GM06990 (cell line): ENCODE data around the gene AHCYL2.
"Not testable (repeated sequence)": the region's sequence is repeated elsewhere in the genome, so short reads cannot be mapped to it uniquely, and the experiment has no call there.

Experiments
- DNase-seq: peaks from one replicate; pipeline ENCODE4 v3.0.0-alpha.2; 2011; ENCODE audit not compliant: insufficient read length; ENCODE audit errors: extremely low read depth
- H3K27me3 ChIP-seq: replicated peaks from 2 replicates; pipeline ENCODE4 v1.6.0; 2011; ENCODE audit warnings: low read length; ENCODE audit not compliant: control insufficient read depth, insufficient read depth
- H3K36me3 ChIP-seq: 2 replicates; pipeline ENCODE4 v1.5.1; 2011; ENCODE audit warnings: low read length; ENCODE audit not compliant: control insufficient read depth, insufficient read depth
- H3K4me3 ChIP-seq: replicated peaks from 2 replicates; pipeline ENCODE4 v1.5.1; 2011; ENCODE audit warnings: low read depth, mild to moderate bottlenecking, control low read depth, low read length
- TF ChIP-seq, protein P1 (sequence below): IDR thresholded peaks from 2 replicates; pipeline ENCODE4 v1.5.1; 2011; ENCODE audit warnings: low read length, control low read depth, mild to moderate bottlenecking, inconsistent platforms; ENCODE audit not compliant: insufficient read depth, poor library complexity, severe bottlenecking

AHCYL2 gene

DNA sequence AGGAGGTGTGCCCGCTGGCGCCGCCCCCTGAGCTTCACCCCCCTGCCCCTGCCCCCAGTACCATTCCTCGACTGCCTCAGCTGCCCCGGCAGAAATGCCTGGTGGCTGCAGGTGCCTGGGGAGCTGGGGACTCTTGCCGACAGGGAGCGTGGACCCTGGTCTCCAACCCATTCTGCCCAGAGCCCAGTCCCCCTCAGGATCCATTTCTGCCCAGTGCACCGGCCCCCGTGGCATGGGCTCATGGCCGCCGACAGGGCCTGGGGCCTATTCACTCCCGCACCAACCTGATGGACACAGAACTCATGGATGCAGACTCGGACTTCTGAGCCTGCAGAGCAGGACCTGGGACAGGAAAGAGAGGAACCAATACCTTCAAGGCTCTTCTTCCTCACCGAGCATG lies 12.7 kb upstream of the AHCYL2 start:
- Histone ChIP-seq H3K36me3 (no peaks in the 10 kb centered on the region), H3K27me3 (no peaks in the 10 kb centered on the region), H3K4me3 (no peak overlapping the region)
- TF ChIP-seq, protein P1, sequence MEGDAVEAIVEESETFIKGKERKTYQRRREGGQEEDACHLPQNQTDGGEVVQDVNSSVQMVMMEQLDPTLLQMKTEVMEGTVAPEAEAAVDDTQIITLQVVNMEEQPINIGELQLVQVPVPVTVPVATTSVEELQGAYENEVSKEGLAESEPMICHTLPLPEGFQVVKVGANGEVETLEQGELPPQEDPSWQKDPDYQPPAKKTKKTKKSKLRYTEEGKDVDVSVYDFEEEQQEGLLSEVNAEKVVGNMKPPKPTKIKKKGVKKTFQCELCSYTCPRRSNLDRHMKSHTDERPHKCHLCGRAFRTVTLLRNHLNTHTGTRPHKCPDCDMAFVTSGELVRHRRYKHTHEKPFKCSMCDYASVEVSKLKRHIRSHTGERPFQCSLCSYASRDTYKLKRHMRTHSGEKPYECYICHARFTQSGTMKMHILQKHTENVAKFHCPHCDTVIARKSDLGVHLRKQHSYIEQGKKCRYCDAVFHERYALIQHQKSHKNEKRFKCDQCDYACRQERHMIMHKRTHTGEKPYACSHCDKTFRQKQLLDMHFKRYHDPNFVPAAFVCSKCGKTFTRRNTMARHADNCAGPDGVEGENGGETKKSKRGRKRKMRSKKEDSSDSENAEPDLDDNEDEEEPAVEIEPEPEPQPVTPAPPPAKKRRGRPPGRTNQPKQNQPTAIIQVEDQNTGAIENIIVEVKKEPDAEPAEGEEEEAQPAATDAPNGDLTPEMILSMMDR = no peak
- DNase-seq = no peak

DNA sequence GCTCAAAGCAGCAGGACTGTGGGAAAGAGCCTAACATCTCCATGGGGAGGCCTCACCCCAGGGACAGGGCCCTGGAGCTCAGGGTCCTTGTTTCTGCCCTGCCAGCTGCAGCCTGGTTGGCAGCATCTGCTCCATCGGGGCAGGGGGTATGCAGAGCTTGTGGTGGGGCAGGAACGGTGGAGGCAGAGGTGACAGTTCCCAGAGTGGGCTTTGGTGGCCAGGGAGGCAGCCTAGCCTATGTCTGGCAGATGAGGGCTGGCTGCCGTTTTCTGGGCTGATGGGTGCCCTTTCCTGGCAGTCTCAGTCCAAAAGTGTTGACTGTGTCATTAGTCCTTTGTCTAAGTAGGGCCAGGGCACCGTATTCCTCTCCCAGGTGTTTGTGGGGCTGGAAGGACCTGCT lies 12.2 kb upstream of the AHCYL2 start:
- Histone ChIP-seq H3K4me3 (no peak overlapping the region), H3K36me3 (no peaks in the 10 kb centered on the region), H3K27me3 (no peaks in the 10 kb centered on the region)
- TF ChIP-seq, protein P1 = no peak
- DNase-seq = no peak

DNA sequence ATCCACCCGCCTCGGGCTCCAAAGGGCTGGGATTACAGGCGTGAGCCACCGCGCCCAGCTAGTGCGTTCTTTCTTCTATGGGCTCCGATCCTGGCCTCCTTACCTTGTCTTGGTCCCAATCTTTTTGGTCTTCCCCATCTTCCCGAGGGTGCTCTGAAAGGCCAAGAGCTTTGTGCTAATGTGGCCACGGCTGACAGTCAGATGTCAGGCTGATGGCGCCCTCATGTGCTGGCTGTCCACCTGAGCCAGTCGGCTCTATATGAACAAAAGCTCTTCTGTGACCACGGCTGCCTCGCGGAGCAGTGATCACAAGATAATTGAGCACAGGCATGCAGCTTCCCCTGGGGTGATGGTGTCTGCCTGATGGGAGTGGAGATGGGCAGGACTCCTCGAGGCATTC lies 11.0 kb upstream of the AHCYL2 start:
- TF ChIP-seq, protein P1 = peak; percentile 42
- Histone ChIP-seq H3K4me3 (no peak overlapping the region), H3K36me3 (no peaks in the 10 kb centered on the region), H3K27me3 (no peaks in the 10 kb centered on the region)
- no peak for DNase-seq

DNA sequence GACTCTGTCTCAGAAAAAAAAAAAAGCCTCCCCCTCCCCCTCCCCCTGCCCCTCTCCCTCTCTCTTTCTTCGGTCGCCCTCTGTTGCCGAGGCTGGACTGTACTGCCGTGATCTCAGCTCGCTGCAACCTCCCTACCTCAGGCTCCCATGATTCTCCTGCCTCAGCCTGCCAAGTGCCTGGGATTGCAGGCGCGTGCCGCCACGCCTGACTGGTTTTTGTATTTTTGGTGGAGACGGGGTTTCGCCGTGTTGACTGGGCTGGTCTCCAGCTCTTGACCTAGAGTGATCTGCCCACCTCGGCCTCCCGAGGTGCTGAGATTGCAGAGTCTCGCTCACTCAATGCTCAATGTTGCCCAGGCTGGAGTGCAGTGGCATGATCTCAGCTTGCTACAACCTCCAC lies 9.1 kb upstream of the AHCYL2 start:
- not testable (repeated sequence) for H3K36me3 ChIP-seq, H3K4me3 ChIP-seq, DNase-seq, H3K27me3 ChIP-seq

DNA sequence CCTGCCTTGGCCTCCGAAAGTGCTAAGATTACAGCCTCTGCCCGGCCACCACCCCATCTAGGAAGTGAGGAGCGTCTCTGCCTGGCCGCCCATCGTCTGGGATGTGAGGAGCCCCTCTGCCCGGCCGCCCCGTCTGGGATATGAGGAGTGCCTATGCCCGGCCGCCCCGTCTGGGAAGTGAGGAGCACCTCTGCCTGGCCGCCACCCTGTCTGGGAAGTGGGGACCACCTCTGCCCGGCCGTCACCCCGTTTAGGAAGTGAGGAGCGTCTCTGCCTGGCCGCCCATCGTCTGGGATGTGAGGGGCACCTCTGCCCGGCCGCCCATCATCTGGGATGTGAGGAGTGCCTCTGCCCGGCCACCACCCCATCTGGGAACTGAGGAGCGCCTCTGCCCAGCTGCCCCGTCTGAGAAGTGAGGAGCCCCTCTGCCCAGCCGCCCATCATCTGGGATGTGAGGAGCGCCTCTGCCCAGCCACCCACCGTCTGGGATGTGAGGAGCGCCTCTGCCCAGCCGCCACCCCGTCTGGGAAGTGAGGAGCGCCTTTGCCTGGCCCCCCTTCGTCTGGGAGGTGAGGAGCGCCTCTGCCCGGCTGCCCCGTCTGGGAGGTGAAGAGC lies 8.6 kb upstream of the AHCYL2 start:
- not testable (repeated sequence) for DNase-seq, H3K27me3 ChIP-seq, H3K4me3 ChIP-seq, H3K36me3 ChIP-seq

DNA sequence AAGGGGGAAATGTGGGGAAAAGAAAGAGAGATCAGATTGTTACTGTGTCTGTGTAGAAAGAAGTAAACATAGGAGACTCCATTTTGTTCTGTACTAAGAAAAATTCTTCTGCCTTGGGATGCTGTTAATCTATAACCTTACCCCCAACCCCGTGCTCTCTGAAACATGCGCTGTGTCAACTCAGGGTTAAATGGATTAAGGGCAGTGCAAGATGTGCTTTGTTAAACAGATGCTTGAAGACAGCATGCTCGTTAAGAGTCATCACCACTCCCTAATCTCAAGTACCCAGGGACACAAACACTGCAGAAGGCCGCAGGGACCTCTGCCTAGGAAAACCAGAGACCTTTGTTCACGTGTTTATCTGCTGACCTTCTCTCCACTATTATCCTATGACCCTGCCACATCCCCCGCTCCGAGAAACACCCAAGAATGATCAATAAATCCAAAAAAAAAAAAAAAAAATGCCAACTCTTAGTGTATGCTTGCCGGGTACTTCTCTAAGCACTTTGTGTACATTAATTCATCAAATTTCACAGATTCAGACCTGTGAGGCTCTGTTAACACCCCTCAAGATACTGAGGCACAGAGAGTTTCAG lies 7.9 kb upstream of the AHCYL2 start:
- not testable (repeated sequence) for H3K4me3 ChIP-seq, DNase-seq, H3K27me3 ChIP-seq, H3K36me3 ChIP-seq

DNA sequence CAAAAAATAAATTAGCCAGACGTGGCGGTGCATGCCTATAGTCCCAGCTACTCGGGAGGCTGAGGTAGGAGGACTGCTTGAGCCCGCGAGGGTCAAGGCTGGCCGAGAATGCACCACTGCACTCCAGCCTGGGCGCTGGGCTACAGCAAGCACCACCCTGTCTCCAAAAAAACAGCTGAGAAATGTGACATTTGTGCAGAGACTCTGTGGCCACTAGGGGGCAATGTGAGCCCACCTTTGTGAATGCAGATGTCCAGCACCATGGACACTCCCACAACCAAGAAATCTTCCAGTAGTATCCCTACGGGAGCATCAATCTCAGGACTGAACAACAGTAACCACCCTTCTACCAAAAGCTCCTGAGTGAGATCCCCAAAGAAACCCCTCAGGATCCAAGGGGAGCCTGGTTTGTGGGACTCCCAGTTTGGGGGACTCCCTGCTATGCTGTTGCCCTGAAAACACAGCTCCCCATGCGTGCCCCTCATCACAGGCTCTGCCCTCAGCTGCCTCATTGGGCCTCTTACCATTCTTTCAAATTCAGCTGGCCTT lies 6.2 kb upstream of the AHCYL2 start:
- peak; percentile 47 for DNase-seq
- TF ChIP-seq, protein P1 = peak; percentile 81
- H3K36me3 ChIP-seq = no peaks in the 10 kb centered on the region

DNA sequence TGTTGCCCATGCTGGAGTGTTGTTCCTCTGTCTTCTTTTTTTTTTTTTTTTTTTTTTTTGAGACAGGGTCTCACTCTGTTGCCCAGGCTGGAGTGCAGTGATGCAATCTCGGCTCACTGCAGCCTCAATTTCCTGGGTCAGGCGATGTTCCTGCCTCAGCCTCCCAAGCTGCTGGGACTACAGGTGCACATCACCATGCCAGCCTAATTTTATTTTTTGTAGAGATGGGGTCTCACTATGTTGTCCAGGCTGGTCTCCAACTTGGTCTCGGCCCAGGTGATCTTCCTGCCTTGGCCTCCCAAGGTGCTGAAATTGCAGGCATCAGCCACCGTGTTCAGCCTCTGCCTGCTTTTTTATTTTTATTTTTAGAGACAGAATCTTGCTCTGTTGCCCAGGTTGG lies 5.7 kb upstream of the AHCYL2 start:
- not testable (repeated sequence) for H3K36me3 ChIP-seq, H3K4me3 ChIP-seq, DNase-seq, H3K27me3 ChIP-seq

More for the DNA sequence above, 6.2 kb upstream of the AHCYL2 start:
- no peaks in the 10 kb centered on the region for H3K27me3 ChIP-seq
- no peak overlapping the region for H3K4me3 ChIP-seq
